Calu3 (cell line): Measurements from ENCODE around the gene TJP3. TPM values are rescaled to one million over a fixed set of nuclear protein-coding genes. Genes with fewer than 3 reads are reported as not detected.
"Not testable (repeated sequence)": the region's sequence is repeated elsewhere in the genome, so short reads cannot be mapped to it uniquely, and the experiment has no call there.

Experiments
- BruUV-seq: library from RNA; stranded (reverse); fragments of 400-500 nt; replicated peaks from 2 replicates; lab custom pipeline; 2021; lab: Mats Ljungman, UMichigan
- CTCF ChIA-PET: fragments of 300-600 bp; sonication (Branson Sonifier 250); formaldehyde crosslinking; loops from one replicate; lab custom pipeline; 2022; ENCODE audit warnings: antibody characterized with exemption; lab: Charles Lee
- DNase-seq: peaks from one replicate; pipeline ENCODE4 v3.0.0; 2022
- H3K27ac Mint-ChIP-seq: one replicate; pipeline ENCODE4 v1.8.0; 2022; ENCODE audit warnings: mixed read lengths; ENCODE audit not compliant: unreplicated experiment
- H3K27me3 Mint-ChIP-seq: one replicate; pipeline ENCODE4 v1.8.0; 2022; ENCODE audit warnings: mixed read lengths; ENCODE audit not compliant: unreplicated experiment
- H3K36me3 Mint-ChIP-seq: one replicate; pipeline ENCODE4 v1.8.0; 2022; ENCODE audit warnings: mild to moderate bottlenecking, moderate library complexity, mixed read lengths; ENCODE audit not compliant: insufficient read depth, unreplicated experiment
- H3K4me1 Mint-ChIP-seq: one replicate; pipeline ENCODE4 v1.8.0; 2022; ENCODE audit warnings: mild to moderate bottlenecking, low read depth, mixed read lengths; ENCODE audit not compliant: unreplicated experiment
- H3K4me3 Mint-ChIP-seq: one replicate; pipeline ENCODE4 v1.8.0; 2022; ENCODE audit warnings: mild to moderate bottlenecking, low read depth, moderate library complexity, mixed read lengths; ENCODE audit not compliant: unreplicated experiment
- H3K9me3 Mint-ChIP-seq: one replicate; pipeline ENCODE4 v1.8.0; 2022; ENCODE audit warnings: low read depth, mixed read lengths; ENCODE audit not compliant: unreplicated experiment
- CTCF ChIP-seq: fragments of 200-600 bp; IDR thresholded peaks from one replicate; pipeline ENCODE4 v1.8.0; 2022; ENCODE audit warnings: antibody characterized with exemption; ENCODE audit not compliant: unreplicated experiment
- intact Hi-C: fragments of 100-400 bp; cut with micrococcal nuclease; formaldehyde crosslinking; loops from one replicate; pipeline ENCODE4 v1.10.0; 2022; ENCODE audit not compliant: unreplicated experiment
- total RNA-seq: library from RNA; stranded (reverse); gene quantifications from 2 replicates; pipeline ENCODE4 v1.2.3, GENCODE V29; 2022

The TJP3 gene
- total RNA-seq, 1 experiment from 2014 or later: 84.8 TPM

GRCh38 chr19:3665681-3666544, 42.3 kb upstream of the TJP3 start:
- TF ChIP-seq CTCF: peak; percentile 90
- CTCF ChIA-PET: no interaction called here

DNA sequence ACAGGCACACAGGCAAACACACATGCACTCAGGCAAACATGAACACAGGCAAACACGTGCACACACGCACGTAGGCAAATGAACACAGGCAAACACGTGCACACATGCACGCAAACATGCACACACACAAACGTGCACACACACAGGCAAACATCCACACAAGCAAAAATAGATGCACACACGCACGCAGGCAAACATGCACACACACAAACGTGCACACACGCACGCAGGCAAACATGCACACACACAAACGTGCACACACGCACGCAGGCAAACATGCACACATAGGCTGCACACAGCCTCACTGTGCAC, 41.7 kb upstream of the TJP3 start:
- H3K36me3 Mint-ChIP-seq, H3K4me3 Mint-ChIP-seq, BruUV-seq, DNase-seq, H3K4me1 Mint-ChIP-seq, H3K27ac Mint-ChIP-seq, intact Hi-C loops, CTCF ChIA-PET, H3K27me3 Mint-ChIP-seq, H3K9me3 Mint-ChIP-seq: not testable (repeated sequence)

More at GRCh38 chr19:3665681-3666544, 42.3 kb upstream of the TJP3 start:
- H3K27ac Mint-ChIP-seq: no peak overlapping the region
- no peaks in the 10 kb centered on the region for H3K27me3 Mint-ChIP-seq
- no peaks in the 10 kb centered on the region for H3K4me1 Mint-ChIP-seq
- DNase-seq: peak; percentile 65
- no peaks in the 10 kb centered on the region for H3K9me3 Mint-ChIP-seq
- H3K36me3 Mint-ChIP-seq: peaks cover 8% of the 10 kb centered on the region
- intact Hi-C loops: no loop called here
- no TSS peak for BruUV-seq
- H3K4me3 Mint-ChIP-seq: no peak overlapping the region

GRCh38 chr19:3667037-3667638, 41.0 kb upstream of the TJP3 start:
- CTCF ChIA-PET: no interaction called here
- Mint-ChIP-seq H3K27ac (no peak overlapping the region), H3K4me3 (no peak overlapping the region), H3K9me3 (no peaks in the 10 kb centered on the region), H3K36me3 (peaks cover 4% of the 10 kb centered on the region), H3K27me3 (no peaks in the 10 kb centered on the region), H3K4me1 (no peaks in the 10 kb centered on the region)
- no peak for DNase-seq
- no TSS peak for BruUV-seq
- intact Hi-C loops: no loop called here
- TF ChIP-seq CTCF: no peak

GRCh38 chr19:3667766-3668165, 40.4 kb upstream of the TJP3 start:
- H3K9me3 Mint-ChIP-seq: no peaks in the 10 kb centered on the region
- H3K36me3 Mint-ChIP-seq: peaks cover 4% of the 10 kb centered on the region
- intact Hi-C loops: no loop called here
- no peak overlapping the region for H3K27ac Mint-ChIP-seq
- TF ChIP-seq CTCF: no peak
- no TSS peak for BruUV-seq
- no peaks in the 10 kb centered on the region for H3K27me3 Mint-ChIP-seq
- CTCF ChIA-PET: interaction anchor here (0.5 kb wide), 1 partner anchor 541 kb away, joined by 6 read pairs; no protein-coding TSS in a partner anchor
- no peak for DNase-seq
- no peak overlapping the region for H3K4me3 Mint-ChIP-seq
- no peaks in the 10 kb centered on the region for H3K4me1 Mint-ChIP-seq
